Measurements from ENCODE around the gene UBE2J2.

The UBE2J2 gene

GRCh38 chr1:1204998-1205768 lies 68.5 kb downstream of the UBE2J2 start:
- Histone ChIP-seq H3K4me1 (ENCODE audit: insufficient read depth, low read length, severe bottlenecking) (no peaks in the 10 kb centered on the region), H3F3A (ENCODE audit: insufficient read depth, low read length) (no peaks in the 10 kb centered on the region), H3K4me3 (ENCODE audit: low read depth, low read length, poor library complexity, severe bottlenecking) (no peak overlapping the region), H3K27me3 (ENCODE audit: insufficient read depth, low read length) (peaks cover 11% of the 10 kb centered on the region), H2AFZ (ENCODE audit: low read length) (no peak overlapping the region), H3K4me2 (ENCODE audit: low read length) (no peak overlapping the region), H3K27ac (ENCODE audit: low read depth, low read length, poor library complexity, severe bottlenecking) (no peak overlapping the region), H3K9me2 (ENCODE audit: low read depth, low read length) (no peaks in the 10 kb centered on the region), H3K9me3 (ENCODE audit: low read length) (no peaks in the 10 kb centered on the region), H3K36me3 (ENCODE audit: insufficient read depth, low read length) (no peaks in the 10 kb centered on the region), H3K79me2 (ENCODE audit: insufficient read depth, low read length) (no peaks in the 10 kb centered on the region), H3K9ac (ENCODE audit: low read length) (no peak overlapping the region), H4K20me1 (ENCODE audit: insufficient read depth, low read length) (no peaks in the 10 kb centered on the region)
- TF ChIP-seq CTCF (IDR thresholded peaks at IDR 0.05; ENCODE audit: low read length) = no peak
- no peak for TF ChIP-seq EZH2 (IDR thresholded peaks at IDR 0.05; ENCODE audit: borderline replicate concordance, low read length)

DNA sequence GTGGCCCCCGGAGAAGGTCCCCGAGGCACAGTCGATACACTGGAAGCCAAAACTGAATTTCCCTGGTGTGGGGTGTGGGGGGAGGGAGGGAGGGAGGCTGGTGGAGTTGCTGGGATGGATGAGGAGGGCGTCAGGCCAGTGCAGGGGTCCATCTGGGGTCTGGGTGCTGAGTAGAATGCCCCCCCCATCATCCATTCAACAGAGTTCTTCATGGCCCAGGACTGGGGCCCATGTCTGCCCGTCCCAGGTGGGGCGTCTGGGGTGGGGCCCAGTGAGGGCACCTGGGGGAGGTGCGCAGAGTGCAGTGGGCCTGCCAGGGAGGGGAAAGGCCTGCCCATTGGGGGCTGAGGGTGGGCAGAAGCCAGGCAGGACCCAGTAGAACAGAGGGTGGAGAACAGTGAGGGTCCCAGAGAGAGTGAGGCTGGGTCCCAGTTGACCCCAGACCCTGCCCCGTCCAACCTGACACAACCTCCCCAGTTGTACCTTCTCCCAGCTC lies 69.2 kb downstream of the UBE2J2 start:
- peaks cover 12% of the 10 kb centered on the region for H3K27me3 ChIP-seq (ENCODE audit: insufficient read depth, low read length)
- no peaks in the 10 kb centered on the region for H3F3A ChIP-seq (ENCODE audit: insufficient read depth, low read length)
- H3K4me1 ChIP-seq (ENCODE audit: insufficient read depth, low read length, severe bottlenecking) = no peaks in the 10 kb centered on the region
- H3K27ac ChIP-seq (ENCODE audit: low read depth, low read length, poor library complexity, severe bottlenecking) = no peak overlapping the region
- H4K20me1 ChIP-seq (ENCODE audit: insufficient read depth, low read length) = no peaks in the 10 kb centered on the region
- TF ChIP-seq CTCF (IDR thresholded peaks at IDR 0.05; ENCODE audit: low read length) (no peak), EZH2 (IDR thresholded peaks at IDR 0.05; ENCODE audit: borderline replicate concordance, low read length) (no peak)
- no peak overlapping the region for H3K4me2 ChIP-seq (ENCODE audit: low read length)
- no peak overlapping the region for H2AFZ ChIP-seq (ENCODE audit: low read length)
- H3K9me2 ChIP-seq (ENCODE audit: low read depth, low read length) = no peaks in the 10 kb centered on the region
- no peak overlapping the region for H3K9ac ChIP-seq (ENCODE audit: low read length)
- no peak overlapping the region for H3K4me3 ChIP-seq (ENCODE audit: low read depth, low read length, poor library complexity, severe bottlenecking)
- H3K79me2 ChIP-seq (ENCODE audit: insufficient read depth, low read length) = no peaks in the 10 kb centered on the region
- no peaks in the 10 kb centered on the region for H3K36me3 ChIP-seq (ENCODE audit: insufficient read depth, low read length)
- no peaks in the 10 kb centered on the region for H3K9me3 ChIP-seq (ENCODE audit: low read length)
